Measurements from ENCODE around the gene MBOAT1.
"Not testable (repeated sequence)": the region's sequence is repeated elsewhere in the genome, so short reads cannot be mapped to it uniquely, and the experiment has no call there.

The MBOAT1 gene

DNA sequence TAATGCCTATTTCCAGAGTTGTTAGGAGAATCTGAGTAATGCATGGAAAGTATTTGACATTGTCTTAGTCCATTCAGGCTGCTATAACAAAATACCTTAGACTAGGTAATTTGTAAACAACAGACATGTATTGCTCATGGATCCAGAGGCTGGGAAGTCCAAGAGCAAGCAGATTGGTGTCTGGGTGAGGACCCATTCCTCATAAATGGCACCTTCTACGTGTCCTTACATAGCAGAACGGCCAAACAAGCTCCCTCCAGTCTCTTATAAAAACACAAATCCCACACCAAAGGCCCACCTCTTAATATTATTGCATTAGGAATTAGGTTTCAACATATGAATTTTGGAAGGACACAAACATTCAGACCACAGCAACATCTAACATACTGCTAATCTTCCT, 30.2 kb downstream of the MBOAT1 start:
- H3K9ac ChIP-seq (ENCODE audit: low read depth, low read length) = no peak overlapping the region
- no peaks in the 10 kb centered on the region for H3K4me1 ChIP-seq (ENCODE audit: insufficient read depth, low read length)
- H3K36me3 ChIP-seq (ENCODE audit: insufficient read depth, low read length) = 0 out of 2 replicates have a peak, but pooled peaks cover 2% of the 10 kb centered on the region

DNA sequence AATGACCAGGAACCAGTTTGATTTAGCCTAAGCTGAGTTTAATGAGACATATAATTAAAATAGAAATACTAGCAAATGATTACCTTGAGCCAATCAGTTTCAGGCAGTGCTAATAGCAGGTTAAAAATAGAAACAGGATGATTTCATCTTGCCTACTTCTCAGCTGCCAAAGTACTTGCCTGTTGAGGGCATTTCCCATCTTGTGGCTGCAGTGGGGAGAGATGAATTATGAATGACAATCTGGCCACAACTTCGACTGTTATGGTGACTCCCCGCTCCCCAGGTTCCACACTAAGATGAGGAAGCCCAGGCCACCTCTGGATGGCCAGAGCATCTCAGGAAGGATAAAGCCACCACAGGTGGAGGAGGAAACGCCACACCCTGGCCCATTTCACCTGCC, 31.3 kb downstream of the MBOAT1 start:
- no peaks in the 10 kb centered on the region for H3K4me1 ChIP-seq (ENCODE audit: insufficient read depth, low read length)
- no peak overlapping the region for H3K9ac ChIP-seq (ENCODE audit: low read depth, low read length)
- H3K9me3 ChIP-seq (ENCODE audit: control insufficient read depth, insufficient read depth, low read length) = no peaks in the 10 kb centered on the region
- 0 out of 2 replicates have a peak, but pooled peaks cover 2% of the 10 kb centered on the region for H3K36me3 ChIP-seq (ENCODE audit: insufficient read depth, low read length)

More for the DNA sequence above, 30.2 kb downstream of the MBOAT1 start:
- no peaks in the 10 kb centered on the region for H3K9me3 ChIP-seq (ENCODE audit: control insufficient read depth, insufficient read depth, low read length)

DNA sequence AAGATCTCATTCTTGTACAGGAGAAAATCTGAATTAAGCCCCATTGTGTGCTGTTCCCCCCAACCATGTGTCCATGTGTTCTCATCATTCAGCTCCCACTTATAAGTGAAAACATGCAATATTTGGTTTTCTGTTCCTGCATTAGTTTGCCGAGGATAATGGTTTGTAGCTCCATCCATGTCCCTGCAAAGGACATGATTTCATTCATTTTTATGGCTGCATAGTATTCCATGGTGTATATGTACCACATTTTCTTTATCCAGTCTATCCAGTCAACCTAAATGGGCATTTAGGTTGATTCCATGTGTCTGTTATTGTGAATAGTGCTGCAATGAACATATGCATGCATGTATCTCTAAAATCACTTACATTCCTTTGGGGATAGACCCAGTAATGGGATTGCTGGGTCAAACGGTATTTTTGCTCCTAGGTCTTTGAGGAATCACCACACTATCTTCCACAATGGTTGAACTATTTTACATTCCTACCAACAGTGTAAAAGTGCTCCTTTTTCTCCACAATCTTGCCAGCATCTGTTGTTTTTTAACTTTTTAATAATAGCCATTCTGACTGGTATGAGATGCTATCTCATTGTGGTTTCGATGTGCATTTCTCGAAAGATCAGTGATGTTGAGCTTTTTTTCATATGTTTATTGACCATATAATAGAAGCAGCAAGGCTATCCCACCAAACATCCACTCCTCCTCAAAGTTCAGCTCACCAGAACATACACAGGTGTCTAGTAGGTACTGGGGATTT, 32.8 kb downstream of the MBOAT1 start:
- not testable (repeated sequence) for H3K9me3 ChIP-seq (ENCODE audit: control insufficient read depth, insufficient read depth, low read length); H3K36me3 ChIP-seq (ENCODE audit: insufficient read depth, low read length)

DNA sequence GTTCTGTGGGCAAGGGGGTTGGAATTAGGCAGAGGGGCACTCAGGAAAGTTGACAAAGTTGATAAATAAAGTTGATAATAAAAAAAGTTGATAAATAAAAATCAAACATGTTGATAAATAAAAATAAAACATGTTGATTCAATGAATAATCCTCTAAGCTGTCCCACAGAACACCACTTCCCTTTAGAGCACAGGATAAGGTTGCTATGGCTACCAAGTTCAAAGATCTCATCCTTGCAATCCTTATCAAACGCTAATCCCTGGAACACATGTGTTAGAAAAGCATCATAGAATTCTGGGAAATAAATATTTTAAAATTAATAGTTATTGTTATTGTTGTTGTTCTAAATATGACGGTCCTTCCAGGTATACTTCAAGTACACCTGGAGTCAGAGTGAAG, 33.9 kb downstream of the MBOAT1 start:
- Histone ChIP-seq H3K9ac (ENCODE audit: low read depth, low read length) (no peak overlapping the region), H3K4me1 (ENCODE audit: insufficient read depth, low read length) (no peaks in the 10 kb centered on the region), H3K36me3 (ENCODE audit: insufficient read depth, low read length) (no peaks in the 10 kb centered on the region), H3K9me3 (ENCODE audit: control insufficient read depth, insufficient read depth, low read length) (no peaks in the 10 kb centered on the region)

More for the DNA sequence above, 32.8 kb downstream of the MBOAT1 start:
- not testable (repeated sequence) for H3K4me1 ChIP-seq (ENCODE audit: insufficient read depth, low read length); H3K9ac ChIP-seq (ENCODE audit: low read depth, low read length)

DNA sequence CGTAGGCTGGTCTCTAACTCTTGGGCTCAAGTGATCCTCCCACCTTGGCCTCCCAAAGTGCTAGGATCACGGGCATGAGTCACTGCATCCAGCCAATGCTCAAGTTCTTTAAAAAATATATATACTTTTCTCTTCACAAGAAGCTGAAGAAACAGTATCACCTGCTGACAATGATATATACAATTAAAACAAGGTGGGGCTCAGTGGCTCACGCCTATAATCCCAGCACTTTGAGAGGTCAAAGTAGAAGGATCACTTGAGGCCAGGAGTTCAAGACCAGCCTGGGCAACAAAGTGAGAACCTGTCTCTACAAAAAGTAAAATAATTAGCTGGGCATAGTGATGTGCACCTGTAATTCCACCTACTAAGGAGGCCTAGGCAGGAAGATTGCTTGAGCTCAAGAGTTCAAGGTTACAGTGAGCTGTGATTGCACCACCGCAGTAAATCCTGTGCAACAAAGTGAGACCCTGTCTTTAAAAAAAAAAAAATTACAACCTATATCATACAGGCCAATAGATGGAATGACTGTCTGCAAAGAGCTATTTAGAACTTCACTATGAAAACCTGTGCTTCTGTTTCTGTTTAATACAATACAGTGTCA, 36.4 kb downstream of the MBOAT1 start:
- no peaks in the 10 kb centered on the region for H3K9me3 ChIP-seq (ENCODE audit: control insufficient read depth, insufficient read depth, low read length)
- no peak overlapping the region for H3K9ac ChIP-seq (ENCODE audit: low read depth, low read length)
- H3K36me3 ChIP-seq (ENCODE audit: insufficient read depth, low read length) = no peaks in the 10 kb centered on the region
- H3K4me1 ChIP-seq (ENCODE audit: insufficient read depth, low read length) = no peaks in the 10 kb centered on the region

DNA sequence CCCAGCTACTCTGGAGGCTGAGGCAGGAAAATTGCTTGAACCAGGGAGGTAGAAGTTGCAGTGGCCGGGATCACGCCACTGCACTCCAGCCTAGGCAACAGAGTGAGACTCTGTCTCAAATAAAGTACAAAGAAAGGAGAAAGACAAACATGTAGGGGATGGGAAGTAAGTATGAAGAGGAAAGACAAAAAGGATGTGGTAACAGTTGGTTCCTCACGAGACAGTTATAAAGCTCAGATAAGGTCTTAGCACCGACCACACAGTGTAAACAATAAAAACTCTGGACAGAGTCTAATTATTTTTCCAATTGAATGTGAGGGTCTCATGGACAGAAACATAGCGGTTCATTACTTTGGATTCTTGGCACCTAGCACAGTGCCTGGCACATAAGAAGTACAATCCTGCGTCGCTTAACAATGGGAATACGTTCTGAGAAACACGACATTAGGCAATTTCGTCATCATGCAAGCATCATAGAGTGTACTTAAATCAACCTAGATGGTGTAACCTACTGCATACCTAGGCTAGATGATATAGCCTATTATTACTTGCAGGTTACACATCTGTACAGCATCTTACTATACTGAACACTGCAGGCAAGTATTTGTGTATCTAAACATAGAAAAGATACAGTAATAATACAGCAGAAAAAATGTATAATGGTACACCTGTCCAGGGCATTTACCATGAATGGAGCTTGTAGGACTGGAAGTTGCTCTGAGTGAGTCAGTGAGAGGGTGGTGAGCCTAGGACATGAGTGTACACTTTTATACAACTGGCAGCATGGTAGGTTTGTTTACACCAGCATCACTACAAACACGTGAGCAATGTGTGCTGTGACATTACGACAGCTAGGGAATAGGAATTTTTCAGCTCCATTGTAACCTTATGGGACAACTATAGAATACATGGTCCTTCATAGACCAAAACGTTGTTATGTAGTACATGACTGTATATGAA, 38.2 kb downstream of the MBOAT1 start:
- H3K9me3 ChIP-seq (ENCODE audit: control insufficient read depth, insufficient read depth, low read length) = no peaks in the 10 kb centered on the region
- no peak overlapping the region for H3K9ac ChIP-seq (ENCODE audit: low read depth, low read length)
- no peaks in the 10 kb centered on the region for H3K36me3 ChIP-seq (ENCODE audit: insufficient read depth, low read length)
- H3K4me1 ChIP-seq (ENCODE audit: insufficient read depth, low read length) = no peaks in the 10 kb centered on the region

DNA sequence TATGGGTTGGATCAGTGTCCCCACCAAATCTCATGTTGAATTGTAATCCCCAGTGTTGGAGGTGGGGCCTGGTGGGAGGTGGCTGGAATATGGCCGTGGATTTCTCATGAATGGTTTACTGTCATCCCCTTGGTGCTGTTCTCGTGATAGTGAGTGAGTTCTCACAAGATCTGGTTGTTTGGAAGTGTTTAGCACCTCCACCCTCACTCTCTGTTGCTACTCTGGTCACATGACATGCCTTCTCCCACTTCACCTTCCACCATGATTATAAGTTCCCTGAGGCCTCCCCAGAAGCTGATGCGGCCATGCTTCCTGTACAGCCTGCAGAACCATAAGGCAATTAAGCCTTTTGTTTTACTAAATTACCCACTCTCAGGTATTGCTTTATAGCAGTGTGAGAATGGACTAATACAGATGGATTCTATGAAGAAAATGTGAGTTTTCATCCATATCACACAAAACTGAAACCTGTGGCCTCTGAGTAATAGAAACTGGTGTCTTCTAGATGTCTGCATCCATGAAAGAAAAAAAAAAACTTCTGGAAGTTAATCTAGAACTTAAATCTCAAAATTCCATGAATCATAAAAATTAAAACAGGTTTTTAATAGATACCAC, 39.3 kb downstream of the MBOAT1 start:
- Histone ChIP-seq H3K36me3 (ENCODE audit: insufficient read depth, low read length) (no peaks in the 10 kb centered on the region), H3K4me1 (ENCODE audit: insufficient read depth, low read length) (no peaks in the 10 kb centered on the region), H3K9ac (ENCODE audit: low read depth, low read length) (no peak overlapping the region), H3K9me3 (ENCODE audit: control insufficient read depth, insufficient read depth, low read length) (no peaks in the 10 kb centered on the region)

DNA sequence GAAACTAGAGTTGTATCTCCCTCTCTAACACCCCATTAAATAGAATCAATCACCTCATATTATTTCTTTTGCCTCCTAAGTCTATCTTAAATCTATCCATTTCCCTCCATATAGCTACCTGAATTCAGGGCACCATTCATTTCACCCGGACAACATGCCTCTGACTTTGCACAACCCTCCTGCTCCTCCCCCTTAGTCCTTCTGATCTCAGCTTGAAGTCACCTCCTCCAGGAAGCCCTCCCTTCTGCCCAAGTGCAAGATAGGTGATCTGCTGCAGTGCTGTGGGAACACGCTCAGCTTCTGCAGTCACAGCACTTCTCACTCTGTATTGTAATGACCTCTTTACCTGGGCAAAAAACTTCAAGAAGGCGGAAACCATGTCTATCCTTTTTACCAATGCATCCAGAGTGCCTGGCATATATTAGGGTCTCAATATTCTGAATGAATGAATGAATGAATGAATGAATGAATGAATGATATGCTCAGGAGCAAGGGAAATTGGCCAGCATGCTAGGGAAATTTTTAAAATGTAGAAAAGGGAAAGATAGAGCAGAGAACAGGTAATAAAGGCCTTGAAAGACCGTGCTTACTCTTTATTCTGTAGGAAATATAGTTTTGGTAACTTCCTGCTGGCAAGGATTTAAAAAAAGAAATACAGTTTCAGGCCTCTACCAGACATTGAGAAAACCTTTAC, 41.7 kb downstream of the MBOAT1 start:
- Histone ChIP-seq H3K9me3 (ENCODE audit: control insufficient read depth, insufficient read depth, low read length) (no peaks in the 10 kb centered on the region), H3K4me1 (ENCODE audit: insufficient read depth, low read length) (no peaks in the 10 kb centered on the region), H3K9ac (ENCODE audit: low read depth, low read length) (no peak overlapping the region), H3K36me3 (ENCODE audit: insufficient read depth, low read length) (no peaks in the 10 kb centered on the region)

DNA sequence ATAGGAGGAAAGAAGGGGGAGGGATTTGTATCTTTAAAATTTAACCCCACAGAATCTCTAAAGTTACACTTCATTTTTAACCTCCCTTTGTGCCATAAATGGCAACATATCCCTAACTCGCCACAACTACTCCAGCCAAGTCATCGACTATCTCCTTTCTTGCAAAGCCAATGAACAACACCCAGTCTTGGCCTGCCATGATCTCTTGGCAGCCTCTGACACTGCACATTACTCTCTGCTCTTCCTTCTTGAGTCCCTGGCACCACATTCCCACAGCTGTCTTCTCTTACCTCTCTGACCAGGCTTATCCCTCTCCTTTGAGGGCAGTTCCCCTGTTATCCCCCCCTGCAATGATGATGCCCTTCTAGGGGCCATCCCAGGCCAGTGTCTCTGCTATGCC, 42.5 kb downstream of the MBOAT1 start:
- H3K9ac ChIP-seq (ENCODE audit: low read depth, low read length) = no peak overlapping the region
- no peaks in the 10 kb centered on the region for H3K4me1 ChIP-seq (ENCODE audit: insufficient read depth, low read length)
- no peaks in the 10 kb centered on the region for H3K36me3 ChIP-seq (ENCODE audit: insufficient read depth, low read length)
- no peaks in the 10 kb centered on the region for H3K9me3 ChIP-seq (ENCODE audit: control insufficient read depth, insufficient read depth, low read length)

DNA sequence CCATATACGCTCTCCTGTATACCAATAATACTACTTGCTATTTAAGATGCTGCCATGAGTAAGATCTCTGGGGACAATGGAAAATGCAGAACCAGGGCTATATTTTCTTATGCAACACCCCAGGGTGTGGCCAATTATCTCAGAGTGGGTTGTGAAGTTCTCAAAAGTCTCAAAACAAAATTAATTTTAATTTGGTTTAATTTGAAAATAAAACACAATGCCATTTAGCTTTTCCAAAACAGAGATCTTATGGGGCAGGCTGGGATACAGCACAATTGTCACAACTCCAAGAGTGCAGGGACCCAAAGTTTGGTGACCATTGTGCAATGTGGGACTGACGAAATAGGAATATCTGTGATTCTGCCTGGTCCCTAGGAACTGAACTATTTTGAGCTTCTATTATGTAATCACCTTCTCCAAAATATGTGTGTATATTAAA, 43.1 kb downstream of the MBOAT1 start:
- Histone ChIP-seq H3K36me3 (ENCODE audit: insufficient read depth, low read length) (no peaks in the 10 kb centered on the region), H3K9ac (ENCODE audit: low read depth, low read length) (no peak overlapping the region), H3K9me3 (ENCODE audit: control insufficient read depth, insufficient read depth, low read length) (no peaks in the 10 kb centered on the region), H3K4me1 (ENCODE audit: insufficient read depth, low read length) (no peaks in the 10 kb centered on the region)

DNA sequence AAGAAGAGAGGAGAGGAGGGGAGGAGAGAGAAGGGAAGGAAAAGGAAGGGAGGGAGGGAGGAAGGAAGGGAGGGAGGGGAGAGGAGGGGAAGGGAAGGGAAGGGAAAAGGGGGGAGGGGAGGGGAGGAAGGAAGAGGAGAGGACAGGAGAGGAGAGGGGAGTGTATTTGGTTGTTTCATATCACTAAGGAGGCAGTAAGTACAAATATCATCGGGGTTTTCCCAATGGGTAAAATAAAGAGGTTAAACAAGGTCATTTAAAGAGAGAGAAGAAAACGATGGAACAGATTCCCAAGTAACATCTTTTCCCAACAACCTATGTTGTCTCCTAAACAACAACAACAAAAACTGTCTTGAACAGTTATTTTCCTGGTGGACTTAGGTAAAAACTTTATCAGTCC, 43.6 kb downstream of the MBOAT1 start:
- H3K9me3 ChIP-seq (ENCODE audit: control insufficient read depth, insufficient read depth, low read length) = no peaks in the 10 kb centered on the region
- no peaks in the 10 kb centered on the region for H3K4me1 ChIP-seq (ENCODE audit: insufficient read depth, low read length)
- H3K9ac ChIP-seq (ENCODE audit: low read depth, low read length) = no peak overlapping the region
- no peaks in the 10 kb centered on the region for H3K36me3 ChIP-seq (ENCODE audit: insufficient read depth, low read length)

DNA sequence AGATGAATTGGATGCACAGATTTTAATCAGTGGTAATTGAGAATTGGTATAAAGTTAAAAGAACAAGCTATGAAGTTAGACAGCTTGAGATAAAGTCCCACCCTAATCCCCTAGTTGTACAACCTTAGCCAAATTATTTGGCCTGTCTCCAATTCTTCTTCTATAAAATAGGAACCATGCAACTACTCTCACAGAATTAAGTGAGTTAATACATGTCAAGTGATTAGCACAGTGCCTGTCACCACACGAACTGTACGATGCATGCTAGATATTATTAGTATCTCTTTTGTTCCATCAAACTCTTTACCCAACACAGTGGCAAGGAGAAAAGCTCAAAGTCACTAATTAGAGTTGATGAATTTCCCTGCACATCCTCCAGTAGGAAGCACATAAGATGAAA, 44.7 kb downstream of the MBOAT1 start:
- no peak overlapping the region for H3K9ac ChIP-seq (ENCODE audit: low read depth, low read length)
- no peaks in the 10 kb centered on the region for H3K9me3 ChIP-seq (ENCODE audit: control insufficient read depth, insufficient read depth, low read length)
- no peaks in the 10 kb centered on the region for H3K36me3 ChIP-seq (ENCODE audit: insufficient read depth, low read length)
- no peaks in the 10 kb centered on the region for H3K4me1 ChIP-seq (ENCODE audit: insufficient read depth, low read length)

DNA sequence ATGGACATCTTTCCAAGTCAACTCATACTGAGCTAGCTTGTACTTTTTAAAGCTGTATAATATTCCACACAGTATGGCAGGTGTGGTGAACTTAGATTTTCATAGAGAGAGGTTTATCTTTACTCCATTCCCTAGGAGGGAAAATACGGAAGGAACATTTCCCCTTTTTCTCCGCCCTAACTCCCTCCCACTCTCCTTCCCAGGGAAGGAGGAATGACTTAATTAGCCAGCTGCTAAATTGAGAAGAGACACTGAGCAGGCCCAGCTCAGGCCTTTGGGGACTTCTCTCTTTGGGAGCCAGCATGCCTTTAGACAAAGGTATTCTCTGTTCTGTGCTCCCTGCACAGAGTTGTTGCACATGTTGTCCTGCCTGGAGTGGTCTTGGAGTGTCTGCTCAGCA, 46.1 kb downstream of the MBOAT1 start:
- H3K9me3 ChIP-seq (ENCODE audit: control insufficient read depth, insufficient read depth, low read length) = no peaks in the 10 kb centered on the region
- H3K36me3 ChIP-seq (ENCODE audit: insufficient read depth, low read length) = no peaks in the 10 kb centered on the region
- no peak overlapping the region for H3K9ac ChIP-seq (ENCODE audit: low read depth, low read length)
- H3K4me1 ChIP-seq (ENCODE audit: insufficient read depth, low read length) = no peaks in the 10 kb centered on the region

DNA sequence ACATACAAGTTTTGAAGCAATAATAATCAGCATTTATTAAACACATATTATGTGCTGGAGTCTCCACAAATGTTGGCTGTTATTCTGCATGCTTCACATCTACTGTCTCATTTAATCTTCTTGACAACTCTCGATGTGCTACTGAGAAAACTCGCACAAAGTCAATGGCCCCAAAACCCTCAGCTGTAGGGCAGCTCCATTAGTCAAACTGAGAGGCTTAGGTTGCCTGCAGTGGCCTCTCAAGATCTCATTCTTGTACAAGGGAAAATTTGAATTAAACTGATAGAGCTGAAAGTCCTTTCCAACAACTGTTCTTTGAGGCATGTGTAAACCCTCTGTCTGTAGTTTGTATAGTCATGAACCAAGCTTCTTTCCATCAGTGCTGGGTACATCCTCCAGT, 49.8 kb downstream of the MBOAT1 start:
- no peaks in the 10 kb centered on the region for H3K9me3 ChIP-seq (ENCODE audit: control insufficient read depth, insufficient read depth, low read length)
- peaks cover 7% of the 10 kb centered on the region for H3K4me1 ChIP-seq (ENCODE audit: insufficient read depth, low read length)
- H3K9ac ChIP-seq (ENCODE audit: low read depth, low read length) = no peak overlapping the region
- no peaks in the 10 kb centered on the region for H3K36me3 ChIP-seq (ENCODE audit: insufficient read depth, low read length)

All from ES-I3 (cell line).